Measurements from ENCODE around the gene SACM1L. TPM values are rescaled to one million over a fixed set of nuclear protein-coding genes. Genes with fewer than 3 reads are reported as not detected.

SACM1L gene
- total and polyA plus RNA-seq, 4 donors = 50.3 to 77.6 (median 57.8) TPM

DNA sequence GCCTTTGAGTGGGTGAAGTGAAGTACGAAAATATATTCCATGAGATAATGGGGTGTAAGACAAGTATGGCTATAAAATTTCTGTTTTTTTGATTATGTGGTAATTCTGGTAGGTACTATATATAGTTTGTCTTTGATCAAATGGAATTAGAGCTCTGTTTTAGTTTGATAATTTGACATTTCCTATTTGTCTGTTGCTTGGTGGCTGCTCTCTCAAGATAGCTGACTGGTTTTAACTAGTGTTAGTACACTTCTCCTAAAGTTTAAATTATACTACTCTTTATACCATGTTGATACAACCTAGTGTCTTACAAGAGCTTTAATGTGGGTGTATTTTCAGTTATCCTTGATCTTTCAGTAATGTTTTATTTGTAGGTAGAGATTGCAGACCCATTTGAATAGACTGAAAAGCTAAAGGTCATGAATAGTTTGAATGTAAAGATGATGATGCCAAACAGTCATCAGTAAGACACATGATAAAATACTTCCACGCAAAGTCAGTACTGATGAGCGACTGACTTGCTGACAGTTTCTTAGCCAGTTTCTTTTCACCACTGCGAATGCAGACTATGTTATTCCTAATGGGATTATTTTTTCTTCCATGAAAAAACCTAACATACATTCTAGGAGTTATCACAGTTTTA is 15.2 kb downstream of the SACM1L start:
- Histone ChIP-seq H3K27ac (ENCODE audit: low read depth, low read length) (no peak overlapping the region), H3K4me3 (ENCODE audit: low read depth, low read length) (no peak overlapping the region), H3K36me3 (ENCODE audit: control insufficient read depth, insufficient read depth, low read length) (no peaks in the 10 kb centered on the region), H3K27me3 (ENCODE audit: control insufficient read depth, insufficient read depth, low read length) (no peaks in the 10 kb centered on the region), H3K9me3 (ENCODE audit: control insufficient read depth, insufficient read depth, low read length) (no peaks in the 10 kb centered on the region), H3K4me1 (ENCODE audit: control insufficient read depth, insufficient read depth, low read length) (no peaks in the 10 kb centered on the region)
- no peak for DNase-seq (ENCODE audit: low read depth in 4 of 6, low spot score in 6 of 6)
- 100% methylated on average over 1 of the region's 4 CpGs for WGBS (ENCODE audit: insufficient coverage)

DNA sequence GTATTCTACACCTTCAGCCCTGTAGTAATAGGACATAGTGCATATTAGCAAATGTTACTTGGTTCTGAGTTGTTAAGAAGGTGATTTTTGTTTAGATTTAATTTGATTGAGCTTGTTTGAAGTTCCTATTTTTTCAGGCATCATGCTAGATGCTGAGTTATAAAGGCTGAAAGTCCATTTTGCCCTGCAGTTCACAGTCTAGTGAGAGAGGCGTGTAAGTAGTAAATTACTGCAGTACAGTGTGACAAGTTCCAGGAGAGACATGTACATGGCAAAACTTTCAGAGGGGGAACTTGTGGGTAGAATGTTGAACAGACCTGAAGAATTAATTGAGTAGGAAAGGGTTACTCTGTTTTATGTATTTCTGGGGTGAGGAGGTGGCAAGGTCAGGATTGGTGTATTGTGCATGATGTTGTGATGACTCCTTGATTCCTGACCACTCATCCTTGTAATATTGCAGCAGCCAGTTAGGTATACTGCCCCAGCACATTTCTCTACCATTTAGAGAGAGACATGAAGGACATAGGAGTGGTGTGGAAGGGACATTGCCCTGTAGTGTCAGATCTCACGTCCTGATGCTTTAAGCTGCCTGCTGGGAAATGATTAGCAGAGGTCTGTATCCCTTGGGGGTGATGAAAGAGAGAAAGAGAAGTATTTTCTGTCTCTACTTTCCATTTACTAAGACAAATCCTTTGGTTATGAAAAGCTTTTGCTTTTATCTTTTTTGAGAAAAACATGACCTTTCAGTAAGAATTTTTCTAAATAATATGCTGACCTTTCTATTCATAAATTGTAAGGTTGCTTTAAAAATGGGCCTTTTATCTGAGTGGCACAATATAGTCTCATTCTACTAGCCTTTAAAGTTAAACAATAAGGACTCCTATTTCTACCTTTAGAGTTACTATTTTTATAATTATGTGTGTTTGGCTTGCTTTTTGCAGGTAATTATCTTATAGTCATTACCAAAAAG is 16.9 kb downstream of the SACM1L start:
- no peaks in the 10 kb centered on the region for H3K27me3 ChIP-seq (ENCODE audit: control insufficient read depth, insufficient read depth, low read length)
- no peaks in the 10 kb centered on the region for H3K4me1 ChIP-seq (ENCODE audit: control insufficient read depth, insufficient read depth, low read length)
- H3K36me3 ChIP-seq (ENCODE audit: control insufficient read depth, insufficient read depth, low read length) = peaks cover 8% of the 10 kb centered on the region
- no peak overlapping the region for H3K4me3 ChIP-seq (ENCODE audit: low read depth, low read length)
- H3K9me3 ChIP-seq (ENCODE audit: control insufficient read depth, insufficient read depth, low read length) = no peaks in the 10 kb centered on the region
- no peak for DNase-seq (ENCODE audit: low read depth in 4 of 6, low spot score in 6 of 6)
- WGBS (ENCODE audit: insufficient coverage) = 92% methylated on average over 1 of the region's 2 CpGs
- H3K27ac ChIP-seq (ENCODE audit: low read depth, low read length) = no peak overlapping the region

DNA sequence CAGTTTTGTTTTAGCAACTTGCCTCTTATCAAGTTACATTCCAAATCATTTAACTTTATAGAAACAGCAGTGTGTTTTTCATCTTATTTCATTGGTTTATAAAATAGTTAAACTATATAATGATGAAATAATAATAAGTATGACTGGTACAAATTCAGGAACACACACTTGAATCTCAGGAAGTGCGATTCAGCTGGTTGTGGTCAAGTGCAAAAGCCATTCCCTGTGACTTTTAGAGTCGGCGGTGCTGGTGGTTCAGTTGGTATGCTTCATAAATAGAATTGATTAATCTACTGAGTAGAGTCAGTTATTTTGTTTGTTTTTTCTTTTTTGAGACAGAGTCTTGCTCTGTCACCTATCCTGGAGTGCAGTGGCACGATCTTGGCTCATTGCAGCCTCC is 22.7 kb downstream of the SACM1L start:
- H3K4me3 ChIP-seq (ENCODE audit: low read depth, low read length) = no peak overlapping the region
- no peak for DNase-seq (ENCODE audit: low read depth in 4 of 6, low spot score in 6 of 6)
- no peaks in the 10 kb centered on the region for H3K9me3 ChIP-seq (ENCODE audit: control insufficient read depth, insufficient read depth, low read length)
- WGBS (ENCODE audit: insufficient coverage) = 100% methylated on average over 3 of the region's 4 CpGs
- H3K27ac ChIP-seq (ENCODE audit: low read depth, low read length) = no peak overlapping the region
- H3K4me1 ChIP-seq (ENCODE audit: control insufficient read depth, insufficient read depth, low read length) = no peaks in the 10 kb centered on the region
- H3K36me3 ChIP-seq (ENCODE audit: control insufficient read depth, insufficient read depth, low read length) = peaks cover 23% of the 10 kb centered on the region
- no peaks in the 10 kb centered on the region for H3K27me3 ChIP-seq (ENCODE audit: control insufficient read depth, insufficient read depth, low read length)

DNA sequence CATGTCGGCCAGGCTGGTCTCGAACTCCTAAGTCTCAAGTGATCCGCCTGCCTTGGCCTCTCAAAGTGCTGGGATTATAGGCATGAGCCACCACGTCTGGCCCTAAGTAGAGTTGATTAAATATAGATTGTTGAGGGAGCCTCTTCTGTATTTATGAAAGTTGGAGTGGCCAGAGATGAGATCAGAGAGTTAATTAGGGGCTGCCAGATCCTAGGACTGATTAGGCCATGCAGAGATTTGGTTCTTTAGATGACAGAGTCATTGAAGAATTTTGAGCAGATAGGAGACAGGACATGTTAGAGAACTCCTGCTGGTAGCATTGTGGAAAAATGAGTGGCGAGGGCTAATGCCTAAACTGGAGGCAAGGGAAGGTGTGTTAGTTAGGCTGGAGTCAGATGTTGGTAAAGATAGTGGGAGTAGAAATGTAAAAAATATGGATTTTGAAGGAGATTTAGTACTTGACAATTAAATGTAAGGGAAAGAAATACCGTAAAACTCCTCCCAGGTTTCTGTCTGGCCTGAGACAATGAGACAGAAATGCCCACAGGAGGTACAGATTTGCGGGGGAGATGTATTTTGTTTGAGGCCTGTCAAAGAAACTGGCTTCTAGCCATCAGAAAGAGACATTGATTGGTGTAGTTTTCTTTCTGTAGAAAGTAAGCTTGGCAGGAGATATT is 23.4 kb downstream of the SACM1L start:
- DNase-seq (ENCODE audit: low read depth in 4 of 6, low spot score in 6 of 6) = no peak
- Histone ChIP-seq H3K27me3 (ENCODE audit: control insufficient read depth, insufficient read depth, low read length) (no peaks in the 10 kb centered on the region), H3K9me3 (ENCODE audit: control insufficient read depth, insufficient read depth, low read length) (no peaks in the 10 kb centered on the region), H3K4me3 (ENCODE audit: low read depth, low read length) (no peak overlapping the region), H3K36me3 (ENCODE audit: control insufficient read depth, insufficient read depth, low read length) (peaks cover 23% of the 10 kb centered on the region), H3K27ac (ENCODE audit: low read depth, low read length) (no peak overlapping the region), H3K4me1 (ENCODE audit: control insufficient read depth, insufficient read depth, low read length) (no peaks in the 10 kb centered on the region)
- WGBS (ENCODE audit: insufficient coverage) = 99% methylated on average over 6 of the region's 7 CpGs

DNA sequence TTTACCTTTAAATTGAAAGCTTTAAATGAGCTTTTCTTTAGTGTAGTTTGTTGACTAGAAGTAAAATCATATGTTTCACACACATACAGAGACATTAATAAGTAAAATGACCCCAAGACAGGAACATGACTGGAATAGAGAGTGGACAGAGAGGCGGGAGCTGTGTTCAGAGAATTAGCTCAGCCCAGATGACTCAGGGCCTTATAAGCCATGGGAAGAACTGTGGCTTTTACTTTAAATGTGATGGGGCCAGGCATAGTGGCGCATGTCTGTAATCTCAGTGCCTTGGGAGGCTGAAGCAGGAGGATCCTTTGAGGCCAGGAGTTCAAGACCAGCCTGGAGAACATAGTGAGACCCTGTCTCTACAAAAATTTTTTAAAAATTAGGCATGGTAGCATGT is 26.7 kb downstream of the SACM1L start:
- no peak overlapping the region for H3K27ac ChIP-seq (ENCODE audit: low read depth, low read length)
- peaks cover 17% of the 10 kb centered on the region for H3K36me3 ChIP-seq (ENCODE audit: control insufficient read depth, insufficient read depth, low read length)
- H3K4me1 ChIP-seq (ENCODE audit: control insufficient read depth, insufficient read depth, low read length) = no peaks in the 10 kb centered on the region
- no peaks in the 10 kb centered on the region for H3K27me3 ChIP-seq (ENCODE audit: control insufficient read depth, insufficient read depth, low read length)
- no peak for DNase-seq (ENCODE audit: low read depth in 4 of 6, low spot score in 6 of 6)
- no peak overlapping the region for H3K4me3 ChIP-seq (ENCODE audit: low read depth, low read length)
- WGBS (ENCODE audit: insufficient coverage) = 50% methylated on average over 2 of the region's 2 CpGs
- no peaks in the 10 kb centered on the region for H3K9me3 ChIP-seq (ENCODE audit: control insufficient read depth, insufficient read depth, low read length)

DNA sequence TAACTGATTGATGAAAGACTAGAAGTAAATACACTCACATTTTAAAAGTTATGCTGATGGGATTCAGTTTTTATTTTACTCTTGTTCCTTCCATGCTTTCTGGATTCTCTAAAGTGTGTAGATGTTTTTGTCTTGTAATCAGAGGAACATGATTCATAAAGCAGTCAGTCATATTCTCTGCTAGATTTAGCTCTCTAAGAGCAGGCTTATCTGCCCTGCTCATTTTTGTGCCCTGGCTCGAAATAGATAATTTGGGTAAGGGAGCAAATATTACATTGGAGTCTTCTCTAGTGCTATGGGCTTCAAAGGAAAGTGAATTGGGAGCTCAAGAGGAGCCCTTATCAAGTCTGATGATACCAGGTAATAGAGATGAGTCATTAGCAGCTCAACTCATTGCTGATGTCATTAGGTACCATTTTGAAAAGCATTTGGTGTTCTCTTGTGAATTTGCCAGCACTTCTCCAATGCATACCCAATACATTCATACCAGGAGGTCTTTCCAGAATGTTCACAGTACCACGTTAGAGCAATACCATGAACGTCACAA is 27.7 kb downstream of the SACM1L start:
- no peak overlapping the region for H3K4me3 ChIP-seq (ENCODE audit: low read depth, low read length)
- H3K9me3 ChIP-seq (ENCODE audit: control insufficient read depth, insufficient read depth, low read length) = no peaks in the 10 kb centered on the region
- H3K36me3 ChIP-seq (ENCODE audit: control insufficient read depth, insufficient read depth, low read length) = peaks cover 12% of the 10 kb centered on the region
- DNase-seq (ENCODE audit: low read depth in 4 of 6, low spot score in 6 of 6) = no peak
- H3K27me3 ChIP-seq (ENCODE audit: control insufficient read depth, insufficient read depth, low read length) = no peaks in the 10 kb centered on the region
- H3K4me1 ChIP-seq (ENCODE audit: control insufficient read depth, insufficient read depth, low read length) = no peaks in the 10 kb centered on the region
- no peak overlapping the region for H3K27ac ChIP-seq (ENCODE audit: low read depth, low read length)
- 82% methylated on average over 3 of the region's 3 CpGs for WGBS (ENCODE audit: insufficient coverage)

DNA sequence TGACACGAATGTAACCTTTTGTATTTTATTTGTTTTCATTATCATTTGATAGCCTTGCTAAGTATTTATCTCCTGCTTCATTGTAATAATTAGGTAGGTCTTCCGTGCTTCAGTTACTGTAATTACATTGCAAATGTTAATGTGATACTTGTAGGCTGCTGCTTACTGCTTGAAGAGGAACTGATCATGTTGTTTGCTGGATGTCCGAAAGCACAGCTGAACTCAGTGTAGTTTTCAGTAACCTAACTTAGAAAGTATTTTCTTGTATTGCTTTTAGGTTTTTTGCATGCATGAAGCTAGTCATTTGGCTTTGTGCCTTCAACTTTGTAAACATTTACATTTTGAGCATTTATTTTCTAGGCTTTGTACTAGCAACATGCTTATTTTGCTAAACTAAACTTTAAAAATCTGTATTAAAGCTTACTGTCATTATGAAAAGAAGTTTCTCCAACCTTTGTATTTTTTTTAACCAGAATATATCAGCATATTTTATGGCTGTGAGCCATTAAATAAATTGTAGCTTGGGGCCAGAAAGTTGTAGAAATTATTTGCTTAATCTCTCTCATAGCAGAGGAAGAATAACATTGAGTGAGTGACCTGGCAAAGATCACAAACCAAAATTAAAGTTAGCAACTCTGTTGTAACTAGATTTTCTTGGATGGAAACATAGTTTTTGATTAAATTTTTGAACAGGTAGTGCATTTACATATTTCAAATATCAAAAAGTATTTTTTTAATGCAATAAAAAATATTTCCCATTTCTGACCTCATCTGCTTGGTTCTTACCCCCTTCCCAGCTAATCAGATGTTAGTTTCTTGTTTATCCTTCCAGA is 30.7 kb downstream of the SACM1L start:
- DNase-seq (ENCODE audit: low read depth in 4 of 6, low spot score in 6 of 6) = no peak
- Histone ChIP-seq H3K9me3 (ENCODE audit: control insufficient read depth, insufficient read depth, low read length) (no peaks in the 10 kb centered on the region), H3K4me3 (ENCODE audit: low read depth, low read length) (no peak overlapping the region), H3K36me3 (ENCODE audit: control insufficient read depth, insufficient read depth, low read length) (peaks cover 10% of the 10 kb centered on the region), H3K4me1 (ENCODE audit: control insufficient read depth, insufficient read depth, low read length) (no peaks in the 10 kb centered on the region), H3K27me3 (ENCODE audit: control insufficient read depth, insufficient read depth, low read length) (no peaks in the 10 kb centered on the region), H3K27ac (ENCODE audit: low read depth, low read length) (no peak overlapping the region)
- WGBS (ENCODE audit: insufficient coverage) = 40% methylated on average over 1 of the region's 3 CpGs

DNA sequence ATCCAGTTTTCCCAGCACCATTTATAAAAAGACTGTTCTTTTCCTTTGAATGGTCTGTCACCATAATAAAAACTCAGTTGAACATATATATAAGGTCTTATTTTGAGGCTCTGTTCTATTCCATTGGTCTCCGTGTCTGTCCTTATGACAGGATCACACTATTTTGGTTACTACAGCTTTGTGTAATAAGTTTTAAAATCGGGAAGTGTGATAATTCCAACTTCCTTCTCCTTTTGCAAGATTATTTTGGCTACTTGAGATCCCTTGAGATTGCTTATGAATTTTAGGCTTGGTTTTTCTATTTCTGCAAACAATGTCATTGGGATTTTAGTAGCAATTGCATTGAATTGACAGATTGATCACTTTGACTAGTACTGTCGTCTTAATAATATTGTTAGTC is 35.7 kb downstream of the SACM1L start:
- no peak for DNase-seq (ENCODE audit: low read depth in 4 of 6, low spot score in 6 of 6)
- Histone ChIP-seq H3K9me3 (ENCODE audit: control insufficient read depth, insufficient read depth, low read length) (no peaks in the 10 kb centered on the region), H3K27me3 (ENCODE audit: control insufficient read depth, insufficient read depth, low read length) (no peaks in the 10 kb centered on the region), H3K27ac (ENCODE audit: low read depth, low read length) (no peak overlapping the region), H3K4me1 (ENCODE audit: control insufficient read depth, insufficient read depth, low read length) (no peaks in the 10 kb centered on the region), H3K36me3 (ENCODE audit: control insufficient read depth, insufficient read depth, low read length) (peaks cover 3% of the 10 kb centered on the region), H3K4me3 (ENCODE audit: low read depth, low read length) (no peak overlapping the region)
- WGBS (ENCODE audit: insufficient coverage) = no CpG with 5 or more reads among the region's 3 CpGs

DNA sequence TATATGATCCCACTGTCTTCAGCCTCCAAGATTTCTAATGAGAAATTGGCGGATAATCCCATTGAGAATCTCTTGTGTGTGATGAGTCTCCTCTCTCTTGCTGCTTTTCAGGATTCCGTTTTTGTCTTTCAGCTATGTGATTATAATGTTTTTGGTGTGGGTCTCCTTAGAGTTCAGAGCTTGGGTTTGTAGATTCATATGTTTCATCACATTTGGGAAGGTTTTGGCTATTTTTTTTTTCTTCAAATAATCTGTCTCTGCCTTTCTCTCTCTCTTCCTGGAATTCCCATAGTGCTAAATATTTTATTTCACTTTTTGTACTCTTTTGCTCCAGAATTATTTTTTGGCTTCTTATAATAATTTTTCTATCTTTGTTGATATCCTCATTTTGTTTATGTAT is 40.4 kb downstream of the SACM1L start:
- Histone ChIP-seq H3K36me3 (ENCODE audit: control insufficient read depth, insufficient read depth, low read length) (peaks cover 3% of the 10 kb centered on the region), H3K27ac (ENCODE audit: low read depth, low read length) (no peak overlapping the region), H3K9me3 (ENCODE audit: control insufficient read depth, insufficient read depth, low read length) (no peaks in the 10 kb centered on the region), H3K4me1 (ENCODE audit: control insufficient read depth, insufficient read depth, low read length) (no peaks in the 10 kb centered on the region), H3K4me3 (ENCODE audit: low read depth, low read length) (no peak overlapping the region), H3K27me3 (ENCODE audit: control insufficient read depth, insufficient read depth, low read length) (no peaks in the 10 kb centered on the region)
- DNase-seq (ENCODE audit: low read depth in 4 of 6, low spot score in 6 of 6) = no peak
- no CpG with 5 or more reads among the region's 2 CpGs for WGBS (ENCODE audit: insufficient coverage)
